Choroid plexus epithelial cell (primary cell): ENCODE data around the gene ENO1.

Experiments used
- DNase-seq: peaks from one replicate; pipeline ENCODE4 v3.0.0-alpha.2; 2010; ENCODE audit warnings: low read depth
- H3K4me3 ChIP-seq: 2 replicates; pipeline ENCODE4 v1.5.1; 2011; ENCODE audit warnings: low read depth, mild to moderate bottlenecking, control low read depth, low read length, moderate library complexity
- TF ChIP-seq, protein P1 (sequence below): conservative IDR thresholded peaks from 2 replicates; pipeline ENCODE4 v1.5.1; 2011; ENCODE audit warnings: low read depth, mild to moderate bottlenecking, control low read depth, inconsistent platforms, low read length, moderate library complexity

Gene ENO1

GRCh38 chr1:8883491-8883890 is 5.0 kb upstream of the ENO1 start:
- TF ChIP-seq, protein P1, sequence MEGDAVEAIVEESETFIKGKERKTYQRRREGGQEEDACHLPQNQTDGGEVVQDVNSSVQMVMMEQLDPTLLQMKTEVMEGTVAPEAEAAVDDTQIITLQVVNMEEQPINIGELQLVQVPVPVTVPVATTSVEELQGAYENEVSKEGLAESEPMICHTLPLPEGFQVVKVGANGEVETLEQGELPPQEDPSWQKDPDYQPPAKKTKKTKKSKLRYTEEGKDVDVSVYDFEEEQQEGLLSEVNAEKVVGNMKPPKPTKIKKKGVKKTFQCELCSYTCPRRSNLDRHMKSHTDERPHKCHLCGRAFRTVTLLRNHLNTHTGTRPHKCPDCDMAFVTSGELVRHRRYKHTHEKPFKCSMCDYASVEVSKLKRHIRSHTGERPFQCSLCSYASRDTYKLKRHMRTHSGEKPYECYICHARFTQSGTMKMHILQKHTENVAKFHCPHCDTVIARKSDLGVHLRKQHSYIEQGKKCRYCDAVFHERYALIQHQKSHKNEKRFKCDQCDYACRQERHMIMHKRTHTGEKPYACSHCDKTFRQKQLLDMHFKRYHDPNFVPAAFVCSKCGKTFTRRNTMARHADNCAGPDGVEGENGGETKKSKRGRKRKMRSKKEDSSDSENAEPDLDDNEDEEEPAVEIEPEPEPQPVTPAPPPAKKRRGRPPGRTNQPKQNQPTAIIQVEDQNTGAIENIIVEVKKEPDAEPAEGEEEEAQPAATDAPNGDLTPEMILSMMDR: no peak
- no peak overlapping the region for H3K4me3 ChIP-seq
- DNase-seq: no peak

GRCh38 chr1:8879922-8880676 is 1.6 kb upstream of the ENO1 start:
- H3K4me3 ChIP-seq: no peak overlapping the region
- DNase-seq: peak; percentile 96
- TF ChIP-seq, protein P1: peak; percentile 1

DNA sequence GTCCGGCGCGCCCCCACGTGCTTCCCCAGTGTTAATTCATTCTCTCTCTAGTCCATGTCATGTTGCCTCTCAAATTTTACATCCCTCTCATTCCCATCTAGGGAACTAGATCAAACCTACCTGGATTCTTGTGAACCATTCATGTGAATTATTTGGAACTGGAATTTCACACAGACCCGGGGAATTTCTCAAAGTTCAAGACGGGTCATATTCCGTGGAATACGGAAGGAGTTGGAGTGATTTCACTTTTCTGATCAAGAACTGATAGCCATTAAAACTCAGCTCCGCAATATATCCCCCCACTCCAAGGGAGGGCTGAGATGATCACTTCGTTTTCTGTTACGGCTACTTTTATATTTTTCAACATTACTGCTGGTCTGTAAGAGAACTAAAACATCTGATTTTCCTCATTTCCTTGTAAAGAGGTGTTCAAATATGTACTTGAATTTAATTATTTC is 1.0 kb upstream of the ENO1 start:
- TF ChIP-seq, protein P1: peak; percentile 27
- no peak for DNase-seq
- H3K4me3 ChIP-seq: peak overlapping the region; percentile 96

DNA sequence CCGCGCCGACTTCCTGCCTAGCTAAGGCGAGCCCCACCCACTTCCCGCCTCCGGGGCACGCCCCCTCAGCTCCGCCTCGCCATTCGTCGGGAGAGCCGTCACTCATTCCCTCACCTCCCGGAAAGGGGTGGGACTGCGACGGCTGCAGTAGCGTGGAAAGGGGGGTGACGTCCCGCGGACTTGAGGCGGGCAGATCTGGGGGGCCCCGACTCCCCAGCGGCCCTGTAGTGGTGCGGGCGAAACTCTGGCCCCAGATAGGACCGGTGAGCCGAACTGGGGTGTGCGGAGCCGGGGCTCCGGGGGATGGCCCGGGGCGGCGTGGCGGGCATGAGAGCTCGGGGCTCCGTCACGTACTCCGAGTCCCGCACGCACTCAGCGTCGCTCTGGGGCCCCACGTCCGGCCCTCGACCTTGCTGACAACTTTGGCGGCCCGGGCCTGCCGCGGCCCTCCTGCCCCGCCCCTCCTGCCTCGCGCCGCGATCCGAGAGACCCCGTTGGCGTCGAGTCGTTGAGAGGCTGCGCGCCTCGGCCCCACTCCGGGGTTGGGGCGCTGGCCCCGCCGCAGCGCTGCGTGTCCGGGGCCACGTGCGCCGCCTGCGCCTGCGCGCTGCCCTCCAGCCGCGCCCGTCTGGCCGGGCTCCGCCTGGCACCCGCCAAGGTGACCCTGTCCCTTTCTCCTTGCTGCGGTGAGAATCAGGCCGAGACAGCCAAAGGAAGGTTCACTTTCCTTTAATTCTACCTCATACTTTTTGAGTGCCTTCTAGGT is 395 bp upstream of the ENO1 start:
- DNase-seq: peak; percentile 99
- H3K4me3 ChIP-seq: peak overlapping the region; percentile 96
- TF ChIP-seq, protein P1: no peak

DNA sequence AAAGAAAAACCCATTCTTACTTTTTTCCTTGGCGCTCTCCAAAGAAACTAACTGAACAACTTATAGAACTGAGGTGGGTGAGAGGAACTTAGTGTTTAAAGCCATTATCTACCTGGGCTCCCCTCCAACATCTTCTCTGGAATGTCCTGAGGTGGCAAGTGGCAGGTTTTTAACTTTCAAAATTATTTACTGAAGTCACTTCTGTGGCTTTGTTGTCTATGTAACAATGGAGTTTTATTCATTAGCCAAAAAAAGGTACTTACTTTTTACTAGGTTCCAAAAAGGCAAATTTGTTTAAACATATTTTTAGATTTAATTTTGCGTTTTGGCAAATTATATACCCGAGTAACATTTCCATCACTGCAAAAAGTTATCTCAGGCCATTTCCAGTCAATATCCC is 2.4 kb downstream of the ENO1 start:
- peak overlapping the region; percentile 96 for H3K4me3 ChIP-seq
- TF ChIP-seq, protein P1: no peak
- DNase-seq: no peak

DNA sequence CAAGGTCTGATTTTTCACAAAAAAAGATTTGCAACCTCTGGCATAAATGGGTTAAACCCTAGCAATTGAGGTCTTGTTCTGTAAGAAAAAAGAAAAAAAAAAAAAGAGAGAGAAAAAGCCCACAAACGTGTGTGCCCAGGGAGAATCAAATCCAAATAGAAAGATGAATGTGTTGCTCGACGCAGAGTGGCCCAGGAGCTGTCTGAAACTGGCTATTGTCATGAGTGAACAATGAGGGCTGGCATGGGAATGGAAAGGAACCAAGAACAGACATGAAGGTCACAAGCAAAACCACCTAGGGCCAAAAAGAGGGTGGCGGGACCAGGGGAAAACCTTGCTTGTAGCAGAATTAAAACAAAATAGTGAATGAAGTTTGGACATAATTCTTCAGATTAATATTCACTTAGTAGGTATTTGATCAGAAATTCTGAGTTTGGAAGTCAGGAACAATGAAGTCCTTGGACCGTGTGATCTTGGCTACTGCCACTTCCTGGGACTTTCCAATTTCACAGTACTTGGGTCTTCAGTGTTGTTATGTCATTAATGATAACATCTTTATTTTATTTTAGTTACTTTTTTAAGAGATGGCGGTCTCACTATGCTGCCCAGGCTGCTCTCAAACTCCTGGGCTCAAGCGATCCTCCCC is 3.1 kb downstream of the ENO1 start:
- no peak overlapping the region for H3K4me3 ChIP-seq
- TF ChIP-seq, protein P1: no peak
- no peak for DNase-seq
